22Rv1 (cell line): ENCODE measurements around the gene ADGRG2.
"Not testable (repeated sequence)": the region's sequence is repeated elsewhere in the genome, so short reads cannot be mapped to it uniquely, and the experiment has no call there.

Experiments used
- H3K27ac ChIP-seq: fragments of 450-650 bp; 2 replicates; pipeline ENCODE4 v1.5.1; 2017
- ZFX ChIP-seq: fragments of 450-650 bp; IDR thresholded peaks from 2 replicates; pipeline ENCODE4 v1.6.1; 2017; ENCODE audit warnings: antibody characterized with exemption, borderline replicate concordance
- TF ChIP-seq, protein P1 (sequence below): fragments of 450-650 bp; IDR thresholded peaks from 2 replicates; pipeline ENCODE4 v1.5.1; 2017; ENCODE audit warnings: mild to moderate bottlenecking

The ADGRG2 gene

DNA sequence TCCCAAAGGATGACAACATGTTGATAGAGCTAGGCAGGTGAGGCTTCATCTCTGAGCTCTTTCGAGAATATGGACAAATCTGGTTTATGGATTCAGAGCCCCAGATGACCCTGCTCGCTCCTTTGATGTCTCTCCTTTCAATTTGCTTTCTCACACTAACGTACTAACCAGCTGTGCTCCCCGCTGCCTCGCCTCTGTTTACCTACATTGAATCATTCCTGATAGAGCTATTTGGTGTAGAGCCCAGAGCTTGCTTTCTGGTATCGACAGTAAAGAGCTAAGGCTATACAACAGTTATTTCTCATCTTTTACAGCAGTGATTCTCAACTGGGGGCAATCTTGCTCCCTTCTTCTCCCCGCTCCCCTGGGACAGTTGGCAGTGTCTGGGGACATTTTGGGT, 129.4 kb downstream of the ADGRG2 start:
- H3K27ac ChIP-seq = no peak overlapping the region
- TF ChIP-seq ZFX = no peak
- TF ChIP-seq, protein P1, sequence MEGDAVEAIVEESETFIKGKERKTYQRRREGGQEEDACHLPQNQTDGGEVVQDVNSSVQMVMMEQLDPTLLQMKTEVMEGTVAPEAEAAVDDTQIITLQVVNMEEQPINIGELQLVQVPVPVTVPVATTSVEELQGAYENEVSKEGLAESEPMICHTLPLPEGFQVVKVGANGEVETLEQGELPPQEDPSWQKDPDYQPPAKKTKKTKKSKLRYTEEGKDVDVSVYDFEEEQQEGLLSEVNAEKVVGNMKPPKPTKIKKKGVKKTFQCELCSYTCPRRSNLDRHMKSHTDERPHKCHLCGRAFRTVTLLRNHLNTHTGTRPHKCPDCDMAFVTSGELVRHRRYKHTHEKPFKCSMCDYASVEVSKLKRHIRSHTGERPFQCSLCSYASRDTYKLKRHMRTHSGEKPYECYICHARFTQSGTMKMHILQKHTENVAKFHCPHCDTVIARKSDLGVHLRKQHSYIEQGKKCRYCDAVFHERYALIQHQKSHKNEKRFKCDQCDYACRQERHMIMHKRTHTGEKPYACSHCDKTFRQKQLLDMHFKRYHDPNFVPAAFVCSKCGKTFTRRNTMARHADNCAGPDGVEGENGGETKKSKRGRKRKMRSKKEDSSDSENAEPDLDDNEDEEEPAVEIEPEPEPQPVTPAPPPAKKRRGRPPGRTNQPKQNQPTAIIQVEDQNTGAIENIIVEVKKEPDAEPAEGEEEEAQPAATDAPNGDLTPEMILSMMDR = no peak

DNA sequence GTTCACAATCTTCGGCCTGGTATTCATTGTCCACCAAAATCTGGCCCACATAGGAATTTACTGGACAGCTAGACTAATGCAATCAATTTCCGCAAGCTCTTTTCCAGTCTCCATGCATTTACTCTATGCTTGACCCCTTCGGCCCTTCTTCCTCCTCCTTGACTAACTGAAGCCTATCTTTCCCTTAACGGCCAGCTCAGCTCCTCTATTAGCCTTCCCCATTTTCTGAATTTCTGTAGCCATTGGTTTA, 137.2 kb downstream of the ADGRG2 start:
- TF ChIP-seq, protein P1 = no peak
- TF ChIP-seq ZFX = no peak
- H3K27ac ChIP-seq = peak overlapping the region; percentile 59; the same call in 1 of the 2 replicates

DNA sequence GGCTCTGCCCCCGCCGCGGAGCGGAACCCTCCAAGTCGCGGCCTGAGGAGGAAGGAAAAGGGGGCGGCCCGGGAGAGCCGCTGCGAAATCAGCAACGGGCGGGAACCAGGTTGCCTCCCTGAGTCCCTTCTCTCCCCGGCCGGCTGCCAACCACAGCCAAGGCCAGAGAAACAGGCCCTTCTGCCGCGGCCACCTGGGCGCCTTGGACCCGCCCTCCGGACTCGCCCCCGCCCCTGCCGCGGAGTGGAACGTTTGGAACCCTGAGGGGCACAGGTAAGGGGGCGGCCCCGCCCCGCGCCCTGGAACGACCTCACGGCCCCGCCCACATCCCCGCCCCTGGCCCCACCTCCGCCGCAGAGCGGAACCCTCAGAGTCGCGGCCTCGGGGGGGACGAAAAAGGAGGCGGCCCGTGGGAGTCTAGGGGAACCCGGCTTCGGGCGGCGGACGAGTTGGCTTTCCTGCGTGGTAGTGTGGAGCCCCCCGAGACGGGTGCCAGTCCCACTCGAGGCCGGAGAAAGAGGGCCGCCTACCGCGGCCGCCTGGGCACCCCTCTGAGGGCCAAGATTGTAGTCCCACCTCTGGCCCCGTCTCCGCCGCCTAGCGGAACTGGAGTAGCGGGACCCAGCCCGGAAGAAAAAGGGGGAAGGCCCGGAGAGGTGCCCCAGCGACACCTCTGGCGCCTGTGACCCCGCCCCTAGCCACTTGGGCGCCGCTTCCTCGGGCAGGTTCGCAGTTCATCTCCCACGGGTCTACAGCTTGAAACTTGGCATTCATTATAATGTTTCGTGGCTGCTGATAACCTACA, 137.7 kb downstream of the ADGRG2 start:
- TF ChIP-seq ZFX = no peak
- peak overlapping the region; percentile 59 for H3K27ac ChIP-seq

DNA sequence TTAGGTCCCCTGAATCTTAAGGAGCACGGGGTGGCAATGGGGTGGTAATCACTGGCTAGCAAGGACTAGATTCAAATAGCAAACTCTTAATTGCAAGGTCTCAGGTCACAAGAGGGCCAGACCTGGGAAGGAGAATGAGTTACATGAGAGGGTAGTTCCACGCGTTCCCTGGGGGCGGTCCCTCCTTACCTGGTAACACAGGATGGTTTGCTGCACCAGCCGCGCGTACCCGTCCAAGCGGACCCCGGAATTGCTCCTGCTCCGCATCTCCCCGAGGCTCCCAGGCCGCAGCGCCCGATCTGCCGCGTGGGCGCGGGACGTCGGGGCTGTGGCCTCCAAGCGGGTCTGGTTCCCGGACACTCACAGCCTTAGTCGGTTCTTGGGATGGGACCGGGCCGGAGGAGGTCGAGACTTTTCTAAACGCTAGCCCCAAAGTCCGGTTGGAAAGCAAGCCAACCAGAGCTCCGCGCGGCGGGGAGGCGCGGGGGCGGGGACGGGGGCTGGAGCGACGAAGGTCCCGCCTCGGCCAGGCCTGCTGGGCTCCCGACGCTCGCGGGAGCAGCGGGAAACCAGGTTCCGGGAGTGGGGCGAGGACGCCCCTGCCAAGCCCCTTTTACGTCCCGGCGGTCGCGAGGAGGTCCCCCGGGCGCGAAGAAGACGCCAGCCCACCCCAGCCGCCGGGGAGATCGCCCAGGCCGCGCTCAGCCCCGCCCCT, 138.4 kb downstream of the ADGRG2 start, which contains the start of gene PHKA2:
Gene PHKA2, minus strand, starts transcription at position 449 of the 715 bp plus-strand sequence. Its CDS starts 182 bp downstream, at position 267.
- peak within 1 kb of the TSS; percentile 59 for H3K27ac ChIP-seq
- TF ChIP-seq, protein P1 = no peak
- TF ChIP-seq ZFX = no peak

DNA sequence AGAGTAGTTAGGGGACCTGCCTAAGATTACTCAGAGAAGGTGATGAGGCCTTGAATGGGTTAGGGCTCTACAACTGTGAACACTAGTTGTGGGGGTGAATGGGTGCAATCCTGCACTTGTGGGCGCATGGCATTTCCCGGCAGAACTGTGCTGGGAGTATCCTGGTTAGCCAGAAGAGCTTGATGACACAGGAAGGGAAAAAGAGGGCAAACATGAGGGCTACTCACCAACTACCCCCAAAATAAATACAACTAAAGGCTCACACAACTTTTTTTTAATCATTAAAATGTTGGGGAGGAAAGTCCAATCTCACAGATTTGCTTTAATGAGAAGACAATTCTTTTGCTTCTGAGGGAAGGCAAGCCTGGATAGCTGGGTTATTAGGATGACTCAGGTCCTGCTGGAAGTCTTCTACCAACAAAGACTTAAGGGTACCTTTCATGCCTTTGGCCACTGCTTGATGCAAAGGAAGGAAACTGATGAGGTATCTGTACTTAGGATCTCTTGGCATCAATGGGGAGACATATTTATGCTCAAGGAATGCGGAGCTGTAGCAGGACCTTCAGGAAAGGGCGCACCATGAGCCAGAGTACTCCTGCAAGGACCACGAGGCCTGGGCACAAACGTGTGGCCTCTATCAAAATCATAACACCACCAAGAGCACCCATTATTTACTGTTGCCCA, 141.0 kb downstream of the ADGRG2 start:
- no peak overlapping the region for H3K27ac ChIP-seq
- TF ChIP-seq, protein P1 = no peak
- TF ChIP-seq ZFX = no peak

DNA sequence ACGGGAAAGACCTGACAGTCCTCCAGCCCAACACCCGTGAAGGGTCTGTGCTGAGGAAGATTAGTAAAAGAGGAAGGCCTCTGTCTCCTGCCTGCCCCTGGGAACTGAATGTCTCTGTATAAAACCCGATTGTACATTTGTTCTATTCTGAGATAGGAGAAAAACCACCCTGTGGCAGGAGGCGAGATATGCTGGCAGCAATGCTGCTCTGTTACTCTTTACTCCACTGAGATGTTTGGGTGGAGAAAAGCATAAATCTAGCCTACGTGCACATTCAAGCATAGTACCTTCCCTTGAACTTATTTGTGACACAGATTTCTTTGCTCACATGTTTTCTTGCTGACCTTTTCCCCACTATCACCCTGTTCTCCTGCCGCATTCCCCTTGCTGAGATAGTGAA, 142.0 kb downstream of the ADGRG2 start:
- not testable (repeated sequence) for H3K27ac ChIP-seq

DNA sequence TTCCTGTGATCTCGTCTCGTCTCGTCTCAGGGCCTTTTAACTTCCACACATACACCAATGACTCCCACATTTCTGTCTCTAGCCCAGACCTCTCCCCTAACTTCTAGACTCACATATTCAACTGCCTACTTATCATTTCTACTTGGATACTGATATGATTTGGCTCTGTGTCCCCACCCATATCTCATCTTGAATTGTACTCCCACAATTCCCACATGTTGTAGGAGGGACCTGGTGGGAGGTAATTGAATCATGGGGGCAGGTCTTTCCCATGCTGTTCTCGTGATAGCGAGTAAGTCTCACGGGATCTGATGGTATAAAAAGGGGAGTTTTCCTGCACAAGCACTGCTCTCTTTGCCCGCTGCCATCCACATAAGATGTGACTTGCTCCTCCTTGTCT, 147.3 kb downstream of the ADGRG2 start:
- TF ChIP-seq, protein P1 = no peak
- TF ChIP-seq ZFX = no peak
- H3K27ac ChIP-seq = no peak overlapping the region
